HG02943 (cell line): Measurements from ENCODE around the gene IL31.

ENCODE experiments used
- ATAC-seq: cut with Tn5 transposase; IDR thresholded peaks from one replicate; pipeline ENCODE4 v1.9.1; 2021; ENCODE audit warnings: mild to moderate bottlenecking, low read depth, moderate library complexity; ENCODE audit not compliant: unreplicated experiment

IL31 gene

GRCh38 chr12:122133192-122133950 lies 40.6 kb downstream of the IL31 start:
- ATAC-seq, result no peak

GRCh38 chr12:122130150-122130549 lies 43.9 kb downstream of the IL31 start:
- ATAC-seq, result no peak

- no peak for ATAC-seq
These were observed 44.9 kb downstream of the IL31 start for GRCh38 chr12:122129131-122129530.

GRCh38 chr12:122128481-122128880 lies 45.5 kb downstream of the IL31 start:
- no peak for ATAC-seq

- no peak for ATAC-seq
These were observed 46.2 kb downstream of the IL31 start for GRCh38 chr12:122127839-122128238.

- ATAC-seq, result no peak
These were observed 47.1 kb downstream of the IL31 start for GRCh38 chr12:122126713-122127597.

GRCh38 chr12:122126342-122126635 lies 47.7 kb downstream of the IL31 start:
- no peak for ATAC-seq

- ATAC-seq, result no peak
These were observed 48.3 kb downstream of the IL31 start for GRCh38 chr12:122125452-122126341.

GRCh38 chr12:122124370-122124769 lies 49.7 kb downstream of the IL31 start:
- ATAC-seq, result no peak

GRCh38 chr12:122123761-122124145 lies 50.3 kb downstream of the IL31 start:
- no peak for ATAC-seq

- ATAC-seq, result no peak
These were observed 50.8 kb downstream of the IL31 start for GRCh38 chr12:122123051-122123760.
